EH (cell line): ENCODE data around the gene EIF4G3.
"Not testable (repeated sequence)": the region's sequence is repeated elsewhere in the genome, so short reads cannot be mapped to it uniquely, and the experiment has no call there.

Source experiments
- DNase-seq: peaks from one replicate; pipeline ENCODE4 v3.0.0-alpha.2; 2015; ENCODE audit warnings: low read depth

The EIF4G3 gene

DNA sequence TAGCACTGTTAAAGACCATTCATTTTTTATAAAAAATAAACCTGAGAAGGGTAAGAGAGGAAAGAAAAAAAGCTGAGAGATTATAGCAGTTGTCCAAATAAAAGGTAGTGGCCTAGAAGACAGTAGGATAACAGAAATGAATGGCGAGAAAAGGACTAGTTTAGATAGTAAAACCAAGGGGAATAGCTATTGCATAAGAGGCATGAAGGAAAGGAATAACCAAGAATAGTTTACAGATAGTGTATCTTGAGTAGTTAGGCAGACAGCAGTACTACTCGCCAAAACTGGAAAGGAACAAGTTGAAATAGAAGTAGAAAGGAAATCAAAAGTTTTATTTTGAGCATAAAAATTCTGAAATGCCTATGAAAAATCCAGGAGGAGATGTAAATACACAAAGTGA is 70.5 kb downstream of the EIF4G3 start:
- no peak for DNase-seq

DNA sequence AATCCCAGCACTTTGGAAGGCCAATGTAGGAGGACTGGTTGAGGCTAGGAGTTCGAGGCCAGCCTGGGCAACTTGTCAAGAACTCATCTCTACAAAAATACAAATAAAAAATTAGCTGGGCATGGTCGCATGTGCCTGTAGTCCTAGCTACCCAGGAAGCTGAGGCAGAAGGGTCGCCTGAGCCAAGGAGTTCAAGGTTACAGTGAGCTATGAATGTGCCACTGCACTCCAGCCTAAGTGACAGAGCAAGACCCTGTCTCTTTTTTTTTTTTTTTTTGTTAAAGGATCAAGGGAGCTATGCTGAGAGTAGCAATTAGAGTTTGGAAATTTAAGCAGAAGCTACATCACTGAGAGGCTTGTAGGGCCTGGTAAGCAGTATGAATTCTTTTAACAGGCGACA is 70.9 kb downstream of the EIF4G3 start:
- DNase-seq, result no peak

DNA sequence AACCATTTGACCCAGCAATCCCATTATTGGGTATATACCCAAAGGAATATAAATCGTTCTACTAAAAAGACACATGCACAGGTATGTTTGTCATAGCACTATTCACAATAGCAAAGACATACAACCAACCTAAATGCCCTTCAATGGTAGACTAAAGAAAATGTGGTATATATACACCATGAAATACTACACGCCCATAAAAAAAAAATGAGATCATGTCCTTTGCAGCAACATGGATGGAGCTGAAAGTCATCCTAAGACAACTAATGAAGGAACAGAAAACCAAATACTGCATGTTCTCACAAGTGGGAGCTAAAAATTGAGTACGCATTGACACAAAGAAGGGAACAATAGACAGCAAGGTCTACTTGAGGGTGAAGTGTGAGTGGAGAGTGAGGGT is 72.0 kb downstream of the EIF4G3 start:
- no peak for DNase-seq

DNA sequence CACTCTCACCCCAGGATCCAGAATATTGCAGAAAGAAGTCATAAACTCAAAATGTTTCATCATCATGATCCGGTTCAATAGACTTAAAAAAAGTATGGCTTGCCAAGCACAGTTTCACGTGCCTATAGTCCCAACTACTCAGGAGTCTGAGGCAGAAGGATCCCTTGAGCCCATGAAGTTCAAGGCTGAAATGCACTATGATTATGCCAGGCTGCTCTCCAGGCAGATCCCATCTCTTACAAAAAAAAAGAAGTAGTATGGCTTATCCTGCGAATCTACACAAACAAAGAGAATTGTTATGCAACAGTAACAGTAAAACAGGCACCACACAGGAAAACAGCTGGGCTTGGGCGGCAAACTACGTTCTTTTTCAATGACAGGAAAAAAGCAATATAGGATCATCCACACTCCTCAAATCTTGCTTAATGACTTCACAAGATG is 76.2 kb downstream of the EIF4G3 start:
- no peak for DNase-seq

DNA sequence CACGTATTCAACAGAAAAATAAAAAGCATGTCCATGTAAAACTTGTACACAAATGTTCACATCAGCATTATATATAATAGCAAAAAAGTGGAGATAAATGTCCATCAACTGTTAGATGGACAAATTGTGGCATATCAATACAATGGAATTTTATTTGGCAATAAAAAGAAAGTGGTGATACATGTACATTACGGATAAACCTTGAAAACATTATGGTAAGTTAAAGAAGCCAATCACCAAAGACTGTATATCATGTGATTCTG is 76.9 kb downstream of the EIF4G3 start:
- no peak for DNase-seq

DNA sequence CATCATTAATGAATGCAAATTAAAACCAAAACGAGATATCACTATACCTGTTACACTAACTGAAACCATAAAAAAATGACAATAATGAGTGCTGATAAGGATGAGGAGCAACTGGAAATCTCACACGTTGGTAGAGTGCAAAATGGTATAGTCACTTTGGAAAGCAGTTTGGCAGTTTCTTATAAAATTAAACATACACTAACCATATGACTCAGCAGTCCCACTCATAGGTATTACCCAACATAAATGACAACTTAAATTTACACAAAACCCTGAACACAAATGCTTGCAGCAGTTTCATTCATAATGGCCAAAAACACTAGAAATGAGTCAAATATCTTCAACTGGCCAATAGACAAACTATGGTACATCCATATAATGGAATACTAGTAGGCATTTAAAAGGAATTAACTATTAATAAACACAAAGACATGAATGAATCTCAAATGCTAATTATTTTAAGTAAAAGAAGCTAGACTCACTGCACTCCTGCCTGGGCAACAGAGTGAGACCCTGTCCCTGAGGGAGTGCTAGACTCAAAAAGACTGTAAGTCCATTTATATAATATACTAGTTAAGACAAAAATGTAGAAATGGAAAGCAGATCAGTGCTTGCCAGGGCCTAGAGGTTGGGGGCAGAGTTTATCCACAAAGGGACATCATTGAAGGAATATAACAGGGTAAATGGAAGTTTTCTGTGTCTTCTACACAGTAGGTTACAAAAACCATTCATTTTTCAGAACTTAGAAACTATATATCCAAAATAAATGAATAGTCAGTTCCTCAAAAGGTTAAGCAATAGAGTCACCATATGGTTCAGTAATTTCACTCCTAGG is 77.4 kb downstream of the EIF4G3 start:
- peak; percentile 57 for DNase-seq

DNA sequence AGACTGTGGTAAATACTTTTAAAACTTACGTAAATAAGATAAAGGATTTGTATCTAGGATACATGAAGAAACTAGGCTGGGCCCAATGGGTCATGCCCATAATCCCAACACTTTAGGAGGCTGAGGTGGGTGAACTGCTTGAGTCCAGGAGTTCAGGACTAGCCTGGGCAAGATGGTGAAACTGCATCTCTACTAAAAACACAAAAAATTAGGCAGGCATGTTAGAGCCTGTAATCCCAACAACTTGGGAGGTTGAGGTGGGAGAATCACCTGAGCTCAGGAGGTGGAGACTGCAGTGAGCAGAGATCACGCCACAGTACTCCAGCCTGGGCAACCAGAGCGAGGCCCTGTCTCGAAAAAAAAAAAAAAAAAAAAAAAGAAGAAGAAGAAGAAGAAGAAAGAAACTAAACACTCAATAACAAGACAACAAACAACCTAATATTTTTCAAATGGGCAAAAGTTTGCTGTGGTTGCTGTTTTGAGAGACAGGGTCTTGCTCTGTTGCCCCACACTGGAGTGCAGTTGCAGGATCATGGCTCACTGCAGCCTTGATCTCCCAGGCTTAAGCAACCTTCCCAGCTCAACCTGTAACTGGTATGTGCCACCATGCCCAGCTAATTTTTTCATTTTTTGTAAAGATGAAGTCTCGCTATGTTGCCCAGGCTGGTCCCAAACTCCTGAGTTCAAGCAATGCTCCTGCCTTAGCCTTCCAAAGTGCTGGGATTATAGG is 78.3 kb downstream of the EIF4G3 start:
- no peak for DNase-seq

DNA sequence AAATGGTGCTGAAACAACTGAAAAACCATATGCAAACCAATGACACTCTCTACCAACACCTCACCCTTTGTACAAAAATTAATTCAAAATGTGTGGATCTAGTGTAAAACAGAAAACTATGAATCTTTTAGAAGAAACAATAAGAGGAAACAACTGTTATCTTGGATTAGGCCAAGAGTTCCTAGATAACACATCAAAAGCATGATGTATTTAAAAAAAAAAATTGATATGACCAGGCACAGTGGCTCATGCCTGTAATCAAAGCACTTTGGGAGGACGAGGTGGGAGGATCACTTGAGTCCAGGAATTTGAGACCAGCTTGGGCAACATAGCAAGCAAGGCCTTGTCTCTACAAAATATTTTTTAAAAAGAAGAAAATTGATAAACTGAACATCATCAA is 79.0 kb downstream of the EIF4G3 start:
- DNase-seq, result no peak

DNA sequence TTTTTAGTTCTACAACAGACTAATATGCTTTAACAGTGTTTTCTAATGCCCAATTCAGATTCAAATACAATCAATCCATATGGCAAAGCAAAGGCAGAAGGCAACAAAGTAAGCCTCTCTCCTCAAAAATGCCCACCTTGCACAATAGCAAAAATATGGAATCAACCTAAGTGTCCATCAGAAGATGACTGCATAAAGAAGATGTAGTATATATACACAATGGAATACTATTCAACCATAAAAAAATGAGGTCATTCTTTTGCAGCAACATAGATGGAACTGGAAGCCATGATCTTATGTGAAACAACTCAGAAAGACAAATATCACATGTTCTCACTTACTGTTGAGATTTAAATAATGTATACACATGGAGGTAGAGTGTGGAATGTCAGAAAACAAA is 80.7 kb downstream of the EIF4G3 start:
- no peak for DNase-seq

DNA sequence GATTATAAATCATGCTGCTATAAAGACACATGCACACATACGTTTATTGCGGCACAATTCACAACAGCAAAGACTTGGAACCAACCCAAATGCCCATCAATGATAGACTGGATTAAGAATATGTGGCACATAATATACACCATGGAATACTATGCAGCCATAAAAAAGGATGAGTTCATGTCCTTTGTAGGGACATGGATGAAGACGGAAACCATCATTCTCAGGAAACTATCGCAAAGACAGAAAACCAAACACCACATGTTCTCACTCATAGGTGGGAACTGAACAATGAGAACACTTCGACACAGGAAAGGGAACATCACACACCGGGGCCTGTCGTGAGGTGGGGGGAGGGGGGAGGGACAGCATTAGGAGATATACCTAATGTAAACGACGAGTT is 82.4 kb downstream of the EIF4G3 start:
- not testable (repeated sequence) for DNase-seq

DNA sequence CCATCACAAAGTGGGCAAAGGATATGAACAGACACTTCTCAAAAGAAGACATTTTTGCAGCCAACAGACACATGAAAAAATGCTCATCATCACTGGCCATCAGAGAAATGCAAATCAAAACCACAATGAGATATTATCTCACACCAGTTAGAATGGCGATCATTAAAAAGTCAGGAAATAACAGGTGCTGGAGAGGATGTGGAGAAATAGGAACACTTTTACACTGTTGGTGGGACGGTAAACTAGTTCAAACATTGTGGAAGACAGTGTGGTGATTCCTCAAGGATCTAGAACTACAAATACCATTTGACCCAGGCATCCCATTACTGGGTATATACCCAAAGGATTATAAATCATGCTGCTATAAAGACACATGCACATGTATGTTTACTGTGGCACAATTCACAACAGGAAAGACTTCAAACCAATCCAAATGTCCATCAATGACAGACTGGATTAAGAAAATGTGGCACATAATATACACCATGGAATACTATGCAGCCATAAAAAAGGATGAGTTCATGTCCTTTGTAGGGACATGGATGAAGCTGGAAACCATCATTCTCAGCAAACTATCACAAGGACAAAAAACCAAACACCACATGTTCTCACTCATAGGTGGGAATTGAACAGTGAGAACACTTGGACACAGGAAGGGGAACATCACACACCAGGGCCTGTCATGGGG is 83.3 kb downstream of the EIF4G3 start:
- DNase-seq, result not testable (repeated sequence)

DNA sequence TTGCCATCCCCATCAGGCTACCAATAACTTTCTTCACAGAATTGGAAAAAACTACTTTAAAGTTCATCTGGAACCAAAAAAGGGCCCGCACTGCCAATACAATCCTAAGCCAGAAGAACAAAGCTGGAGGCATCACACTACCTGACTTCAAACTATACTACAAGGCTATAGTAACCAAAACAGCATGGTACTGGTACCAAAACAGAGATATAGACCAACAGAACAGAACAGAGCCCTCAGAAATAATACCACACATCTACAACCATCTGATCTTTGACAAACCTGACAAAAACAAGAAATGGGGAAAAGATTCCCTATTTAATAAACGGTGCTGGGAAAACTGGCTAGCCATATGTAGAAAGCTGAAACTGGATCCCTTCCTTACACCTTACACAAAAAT is 84.2 kb downstream of the EIF4G3 start:
- DNase-seq, result not testable (repeated sequence)

DNA sequence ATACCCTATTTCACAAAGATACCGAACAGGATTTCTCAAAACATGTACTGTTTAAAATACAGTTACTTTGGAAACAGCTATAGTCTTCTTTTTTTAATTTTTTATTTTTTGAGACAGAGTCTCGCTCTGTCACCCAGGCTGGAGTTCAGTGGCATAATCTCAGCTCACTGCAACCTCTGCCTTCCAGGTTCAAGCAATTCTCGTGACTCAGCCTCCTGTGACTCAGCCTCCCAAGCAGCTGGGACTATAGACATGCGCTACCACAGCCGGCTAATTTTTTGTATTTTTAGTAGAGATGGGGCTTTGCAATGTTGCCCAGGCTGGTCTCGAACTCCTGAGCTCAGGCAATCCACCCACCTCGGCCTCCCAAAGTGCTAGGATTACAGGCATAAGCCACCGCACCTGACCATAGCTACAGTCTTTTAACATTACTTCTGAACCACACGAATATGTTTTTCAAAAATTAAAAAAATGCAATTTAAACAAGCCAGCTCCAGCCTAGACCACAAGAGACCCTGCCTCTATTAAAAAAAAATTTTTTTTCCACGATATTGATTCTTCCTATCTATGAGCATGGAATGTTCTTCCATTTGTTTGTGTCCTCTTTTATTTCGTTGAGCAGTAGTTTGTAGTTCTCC is 85.5 kb downstream of the EIF4G3 start:
- peak; percentile 91 for DNase-seq

DNA sequence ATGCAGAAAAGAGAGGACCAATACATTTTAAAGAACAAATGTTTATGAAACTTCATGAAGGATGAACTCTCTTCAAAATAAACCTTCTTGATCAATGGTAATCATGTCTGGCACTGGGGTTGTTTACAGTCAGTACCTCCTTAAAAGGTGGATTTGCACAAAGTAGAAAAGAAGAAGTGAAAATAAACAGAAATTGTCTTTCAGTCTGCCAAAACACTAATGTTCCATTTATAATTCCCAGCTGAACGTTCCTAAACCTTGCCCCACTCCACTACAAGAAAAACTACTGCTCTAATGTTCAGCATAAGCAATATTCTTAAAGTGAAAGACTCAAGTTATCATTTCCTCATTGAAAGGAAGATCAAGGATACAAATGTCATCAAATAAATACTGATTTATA is 86.2 kb downstream of the EIF4G3 start:
- no peak for DNase-seq

DNA sequence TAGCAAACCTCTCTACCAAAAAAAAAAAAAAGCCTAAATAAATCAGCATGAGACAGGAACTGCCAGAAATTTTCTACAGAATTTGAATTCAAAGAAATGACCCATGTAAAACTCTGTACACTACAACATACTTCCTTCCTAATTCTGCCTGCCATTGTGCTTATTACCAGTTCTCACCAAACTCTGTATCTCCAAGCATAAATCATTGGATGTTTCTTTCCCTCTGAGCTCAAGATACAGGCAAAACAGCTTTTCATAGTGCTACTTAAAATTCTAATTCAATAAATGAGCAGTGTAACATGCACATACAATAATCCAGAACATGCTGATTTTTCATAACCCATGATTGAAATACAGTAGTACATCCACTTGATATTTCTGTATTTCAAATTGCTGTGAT is 87.0 kb downstream of the EIF4G3 start:
- DNase-seq, result no peak

DNA sequence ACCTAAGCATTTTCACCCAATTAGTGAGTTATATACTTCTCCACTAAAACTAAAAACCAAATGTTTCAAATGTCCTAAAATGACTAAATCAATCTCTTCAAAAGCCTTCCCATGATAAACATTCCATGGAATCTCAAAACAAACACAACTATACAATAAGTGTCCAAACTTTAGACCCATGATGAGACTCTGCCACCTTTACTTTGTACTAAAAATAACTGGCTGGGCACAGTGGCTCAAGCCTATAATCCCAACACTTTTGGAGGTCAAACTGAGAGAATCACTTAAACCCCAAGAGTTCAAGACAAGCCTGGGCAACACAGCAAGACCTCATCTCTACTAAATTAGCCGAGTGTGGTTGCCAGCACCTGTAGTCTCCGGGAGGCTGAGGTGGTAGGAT is 87.4 kb downstream of the EIF4G3 start:
- peak; percentile 52 for DNase-seq

DNA sequence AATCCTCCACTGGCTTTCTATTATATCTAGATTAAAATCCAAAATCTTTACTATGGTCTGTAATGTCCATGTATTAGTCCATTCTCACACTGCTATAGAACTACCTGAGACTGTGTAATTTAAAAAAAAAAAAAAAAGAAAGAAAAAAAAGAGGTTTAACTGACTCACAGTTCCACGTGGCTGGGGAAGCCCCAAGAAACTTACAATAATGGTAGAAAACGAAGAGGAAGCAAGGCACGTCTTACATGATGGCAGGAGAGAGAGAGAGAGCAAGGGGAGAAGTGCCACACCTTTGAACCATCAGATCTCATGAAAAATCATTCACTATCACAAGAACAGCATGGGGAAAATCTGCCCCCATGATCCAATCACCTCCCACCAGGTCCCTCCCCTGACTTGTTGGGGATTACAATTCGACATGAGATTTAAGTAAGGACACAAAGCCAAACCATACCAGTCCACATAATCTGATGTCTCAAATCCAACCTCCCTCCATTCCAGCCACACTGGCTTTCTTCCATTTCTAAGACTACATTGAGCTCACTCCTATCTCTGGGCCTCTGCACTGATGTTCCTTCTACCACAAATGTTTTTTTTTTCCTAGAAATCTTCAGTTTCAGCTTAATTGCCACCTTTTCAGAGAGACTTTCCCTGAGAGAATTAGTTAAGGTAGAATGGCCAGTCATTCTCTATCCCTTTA is 92.4 kb downstream of the EIF4G3 start:
- no peak for DNase-seq

DNA sequence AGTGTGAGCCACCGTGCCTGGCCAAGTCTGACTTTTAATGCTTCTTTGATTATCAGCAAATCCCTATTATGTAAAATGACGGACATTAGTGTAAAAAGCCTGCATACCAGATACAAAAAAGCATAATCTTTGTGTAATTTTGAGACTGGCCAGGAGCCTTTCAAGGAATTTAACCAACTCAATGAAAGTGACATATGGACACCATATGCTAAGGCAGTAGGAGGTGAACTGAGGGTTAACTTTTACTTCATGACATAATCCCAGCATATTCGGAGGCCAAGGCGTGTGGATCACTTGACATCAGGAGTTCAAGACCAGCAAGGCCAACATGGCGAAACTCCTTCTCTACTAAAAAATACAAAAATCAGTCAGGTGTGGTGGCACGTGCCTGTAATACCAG is 94.6 kb downstream of the EIF4G3 start:
- DNase-seq, result peak; percentile 8

DNA sequence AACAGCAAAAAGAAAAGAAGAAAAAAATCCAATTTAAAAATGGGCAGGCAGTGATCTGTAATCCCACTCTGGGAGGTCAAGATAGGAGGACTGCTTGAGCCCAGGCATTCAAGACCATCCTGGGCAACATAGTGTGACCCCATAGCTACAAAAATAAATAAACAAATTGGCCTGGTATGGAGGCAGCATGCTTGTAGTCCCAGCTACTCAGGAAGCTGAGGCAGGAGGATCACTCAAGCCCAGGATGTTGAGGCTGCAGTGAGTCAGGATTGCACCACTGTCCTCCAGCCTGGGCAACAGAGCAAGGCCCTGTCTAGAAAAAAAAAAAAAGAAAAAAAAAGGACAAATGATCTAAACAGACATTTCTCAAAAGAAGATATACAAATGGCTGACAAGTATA is 99.6 kb downstream of the EIF4G3 start:
- peak; percentile 86 for DNase-seq

DNA sequence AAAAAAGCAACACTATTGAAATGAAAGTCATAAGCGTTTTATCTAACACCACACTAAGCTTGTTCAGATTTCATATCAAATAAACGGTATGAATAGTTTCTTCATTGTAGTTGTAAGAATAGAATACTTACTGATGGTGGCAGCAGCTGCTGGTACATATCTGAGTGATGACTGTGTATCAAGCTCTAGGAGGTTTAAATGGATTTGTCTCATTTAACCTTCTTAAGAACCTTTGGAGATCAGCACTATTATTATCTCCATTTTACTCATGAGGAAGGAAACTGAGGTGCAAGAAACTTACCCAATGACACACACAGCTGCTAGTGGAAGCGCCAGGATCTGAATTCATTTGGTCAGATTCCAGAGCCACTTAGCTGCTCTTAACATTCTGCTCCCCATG is 104.0 kb downstream of the EIF4G3 start:
- DNase-seq, result peak; percentile 75

DNA sequence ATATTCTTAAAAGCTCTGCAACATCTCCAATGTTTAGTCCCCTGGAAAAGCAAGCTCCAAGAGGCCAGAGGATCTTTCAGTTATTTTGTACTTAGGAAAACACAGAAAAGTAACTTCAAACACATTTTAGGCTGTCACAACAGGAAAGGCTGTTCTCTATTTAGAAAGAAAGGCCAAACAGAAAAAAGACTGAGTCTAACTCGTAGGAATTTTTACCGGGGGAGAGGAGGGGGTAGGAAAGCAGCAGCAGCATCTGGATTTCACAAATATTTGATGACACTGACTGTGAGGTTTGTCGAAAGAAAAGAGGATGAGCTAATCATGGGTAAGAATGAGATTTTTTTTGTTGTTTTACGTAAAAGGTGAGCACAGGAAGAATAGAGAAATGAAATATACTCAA is 107.1 kb downstream of the EIF4G3 start:
- peak; percentile 85 for DNase-seq

DNA sequence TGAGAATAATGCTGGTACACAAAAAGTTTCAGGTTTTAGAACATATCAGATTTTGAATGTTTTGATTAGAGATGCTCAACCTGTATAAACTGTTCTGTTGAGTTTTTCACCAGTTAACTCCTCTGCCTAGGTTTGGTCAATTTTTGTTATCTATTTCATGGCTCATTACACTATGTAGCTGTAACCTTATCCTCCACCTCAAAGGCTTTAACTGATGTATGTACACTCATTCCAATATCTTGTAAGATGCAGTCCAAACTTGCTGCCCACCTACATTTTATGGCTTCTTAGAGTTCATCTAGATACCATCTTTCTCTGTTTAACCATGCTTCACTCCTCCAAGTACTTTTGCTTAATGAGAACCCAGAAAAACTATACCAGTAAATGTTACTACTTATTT is 107.8 kb downstream of the EIF4G3 start:
- no peak for DNase-seq
